Smooth muscle cell (in vitro differentiated cells): ENCODE measurements around the gene KSR1. TPM values are rescaled to one million over a fixed set of nuclear protein-coding genes. Genes with fewer than 3 reads are reported as not detected.
A peak's percentile ranks its signal among the peaks of the same experiment; 100 is the strongest.

Experiments
- DNase-seq: peaks from one replicate; lab custom pipeline; 2025; ENCODE audit not compliant: unreplicated experiment; lab: John Stamatoyannopoulos, UW
- H2AFZ ChIP-seq: fragments of 200-600 bp; sonication (generic); 2 replicates; pipeline ENCODE4 v1.6.0; 2016; ENCODE audit warnings: antibody characterized with exemption, low read depth, mild to moderate bottlenecking
- H3F3A ChIP-seq: fragments of 200-600 bp; sonication (generic); 2 replicates; pipeline ENCODE4 v1.6.0; 2017; ENCODE audit warnings: antibody characterized with exemption, low read depth
- H3K27ac ChIP-seq: fragments of 200-600 bp; sonication (generic); 2 replicates; pipeline ENCODE4 v1.5.1; 2016; ENCODE audit warnings: low read depth, mild to moderate bottlenecking
- H3K27me3 ChIP-seq: fragments of 200-600 bp; sonication (generic); 2 replicates; pipeline ENCODE4 v1.6.1; 2016; ENCODE audit warnings: low read depth, mild to moderate bottlenecking
- H3K36me3 ChIP-seq: fragments of 200-600 bp; sonication (generic); 2 replicates; pipeline ENCODE4 v1.5.1; 2016; ENCODE audit warnings: low read depth
- H3K4me1 ChIP-seq: fragments of 200-600 bp; sonication (generic); 2 replicates; pipeline ENCODE4 v1.5.1; 2016; ENCODE audit warnings: low read depth
- H3K4me2 ChIP-seq: fragments of 200-600 bp; sonication (generic); 2 replicates; pipeline ENCODE4 v1.6.0; 2016; ENCODE audit warnings: mild to moderate bottlenecking
- H3K4me3 ChIP-seq: fragments of 200-600 bp; sonication (generic); 2 replicates; pipeline ENCODE4 v1.5.1; 2016; ENCODE audit warnings: mild to moderate bottlenecking
- H3K79me2 ChIP-seq: fragments of 200-600 bp; sonication (generic); 2 replicates; pipeline ENCODE4 v1.6.0; 2016; ENCODE audit warnings: low read depth, mild to moderate bottlenecking
- H3K9ac ChIP-seq: fragments of 200-600 bp; sonication (generic); 2 replicates; pipeline ENCODE4 v1.6.0; 2016; ENCODE audit warnings: low read depth
- H3K9me3 ChIP-seq: fragments of 200-600 bp; sonication (generic); replicated peaks from 2 replicates; pipeline ENCODE4 v1.5.1; 2016; ENCODE audit warnings: low read depth
- H4K20me1 ChIP-seq: fragments of 200-600 bp; sonication (generic); 2 replicates; pipeline ENCODE4 v1.6.0; 2016; ENCODE audit warnings: low read depth
- WGBS: methylation state at CpG from one replicate; pipeline ENCODE4 v1.1.7; 2016; ENCODE audit warnings: low lambda C conversion rate; 5-methylcytosine and 5-hydroxymethylcytosine counted together
- polyA plus RNA-seq: library from polyadenylated mRNA; unstranded; fragments of >200 nt; fragmentation: Nextera tagmentation; extraction: Ambion mirVana; gene quantifications from 2 replicates; pipeline ENCODE4 v1.2.1, GENCODE V29; 2016
- total RNA-seq: library from RNA; depleted of rRNA; stranded (reverse); fragments of >200 nt; gene quantifications from 2 replicates; pipeline ENCODE4 v1.2.3, GENCODE V29; 2014
- TF ChIP-seq, protein P1 (sequence below): fragments of 200-600 bp; sonication (generic); IDR thresholded peaks from 2 replicates; pipeline ENCODE4 v1.5.1; 2017; ENCODE audit warnings: borderline replicate concordance, mild to moderate bottlenecking, antibody characterized with exemption; ENCODE audit not compliant: insufficient read depth, poor library complexity, severe bottlenecking

The KSR1 gene
- total and polyA plus RNA-seq, 2 experiments from 2014 or later = 40.4 to 65.1 TPM

DNA sequence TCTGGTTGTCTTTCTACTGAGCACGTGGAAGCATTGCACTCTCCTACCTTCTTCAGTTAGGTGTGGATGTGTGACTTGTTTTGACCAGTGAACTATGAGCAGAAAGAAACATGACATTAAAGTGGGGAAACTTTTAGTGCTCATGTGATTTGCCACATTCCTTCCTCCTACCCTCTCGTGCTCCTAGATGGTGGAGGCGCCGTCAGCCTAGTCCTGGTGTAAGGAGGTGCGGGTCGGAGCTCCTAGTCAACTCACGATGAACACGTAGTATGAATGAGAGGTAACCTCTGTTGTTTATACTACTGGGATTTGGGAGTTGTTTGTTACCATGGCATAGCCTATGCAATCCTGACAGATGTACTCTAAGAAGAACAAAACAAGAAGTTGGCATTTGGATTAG lies 47.4 kb downstream of the KSR1 start:
- no peaks in the 10 kb centered on the region for H3K27me3 ChIP-seq
- H3K36me3 ChIP-seq = no peaks in the 10 kb centered on the region
- no peak overlapping the region for H3K27ac ChIP-seq
- H3K9me3 ChIP-seq = no peaks in the 10 kb centered on the region
- H3F3A ChIP-seq = peaks cover 24% of the 10 kb centered on the region
- no peak overlapping the region for H3K4me3 ChIP-seq
- no peak for DNase-seq
- H3K79me2 ChIP-seq = peaks cover 95% of the 10 kb centered on the region
- H3K4me2 ChIP-seq = no peak overlapping the region
- WGBS = 95% methylated on average over 8 of the region's 8 CpGs
- TF ChIP-seq, protein P1, sequence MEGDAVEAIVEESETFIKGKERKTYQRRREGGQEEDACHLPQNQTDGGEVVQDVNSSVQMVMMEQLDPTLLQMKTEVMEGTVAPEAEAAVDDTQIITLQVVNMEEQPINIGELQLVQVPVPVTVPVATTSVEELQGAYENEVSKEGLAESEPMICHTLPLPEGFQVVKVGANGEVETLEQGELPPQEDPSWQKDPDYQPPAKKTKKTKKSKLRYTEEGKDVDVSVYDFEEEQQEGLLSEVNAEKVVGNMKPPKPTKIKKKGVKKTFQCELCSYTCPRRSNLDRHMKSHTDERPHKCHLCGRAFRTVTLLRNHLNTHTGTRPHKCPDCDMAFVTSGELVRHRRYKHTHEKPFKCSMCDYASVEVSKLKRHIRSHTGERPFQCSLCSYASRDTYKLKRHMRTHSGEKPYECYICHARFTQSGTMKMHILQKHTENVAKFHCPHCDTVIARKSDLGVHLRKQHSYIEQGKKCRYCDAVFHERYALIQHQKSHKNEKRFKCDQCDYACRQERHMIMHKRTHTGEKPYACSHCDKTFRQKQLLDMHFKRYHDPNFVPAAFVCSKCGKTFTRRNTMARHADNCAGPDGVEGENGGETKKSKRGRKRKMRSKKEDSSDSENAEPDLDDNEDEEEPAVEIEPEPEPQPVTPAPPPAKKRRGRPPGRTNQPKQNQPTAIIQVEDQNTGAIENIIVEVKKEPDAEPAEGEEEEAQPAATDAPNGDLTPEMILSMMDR = no peak
- H4K20me1 ChIP-seq = peaks cover 96% of the 10 kb centered on the region
- no peak overlapping the region for H3K9ac ChIP-seq
- H2AFZ ChIP-seq = no peak overlapping the region
- peaks cover 19% of the 10 kb centered on the region for H3K4me1 ChIP-seq

DNA sequence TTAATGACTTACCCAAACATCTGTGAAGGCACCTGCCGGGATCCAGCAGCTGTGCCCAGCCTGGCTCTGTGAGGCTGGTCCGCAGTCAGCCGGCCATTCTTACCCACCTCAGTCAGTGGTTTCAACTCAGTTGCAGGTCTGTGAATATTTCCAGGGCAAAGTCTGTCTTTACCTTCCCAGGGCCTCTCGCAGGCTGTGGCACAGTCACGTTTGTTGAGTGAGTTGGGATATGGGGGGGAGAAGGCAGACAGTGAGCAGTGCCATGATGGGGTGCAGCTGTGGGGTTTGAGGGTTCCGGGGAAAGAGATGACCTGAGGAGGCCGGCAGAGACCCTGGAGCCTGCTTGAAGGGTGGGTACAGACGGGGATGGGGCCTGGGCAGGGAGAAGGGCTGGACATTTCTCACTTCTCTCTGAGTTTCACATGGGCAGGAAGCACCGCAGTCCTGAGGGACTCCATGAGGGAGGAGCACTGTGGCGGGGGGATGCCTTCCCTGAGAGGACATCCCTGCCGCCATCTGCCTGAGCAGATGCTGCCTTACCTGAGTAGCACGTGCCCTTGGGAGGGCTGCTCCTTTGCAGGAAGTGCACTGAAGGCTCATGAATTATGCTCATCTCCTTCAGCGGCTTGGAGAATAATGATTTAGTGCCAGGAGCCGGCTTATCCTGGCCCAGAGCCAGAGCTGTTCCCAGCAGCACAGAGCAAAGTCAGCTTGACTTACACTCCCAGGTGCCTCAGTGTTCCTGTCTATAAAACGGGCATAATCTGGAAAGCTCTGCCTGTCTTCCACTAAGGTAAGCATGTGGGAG lies 48.1 kb downstream of the KSR1 start:
- no peaks in the 10 kb centered on the region for H3K9me3 ChIP-seq
- H3K36me3 ChIP-seq = no peaks in the 10 kb centered on the region
- no peak overlapping the region for H2AFZ ChIP-seq
- no peak overlapping the region for H3K27ac ChIP-seq
- H3F3A ChIP-seq = peaks cover 28% of the 10 kb centered on the region
- no peak overlapping the region for H3K9ac ChIP-seq
- TF ChIP-seq, protein P1 = no peak
- H4K20me1 ChIP-seq = peaks cover 96% of the 10 kb centered on the region
- no peaks in the 10 kb centered on the region for H3K27me3 ChIP-seq
- DNase-seq = no peak
- WGBS = 91% methylated on average over 15 of the region's 15 CpGs
- H3K4me1 ChIP-seq = peaks cover 19% of the 10 kb centered on the region
- peaks cover 95% of the 10 kb centered on the region for H3K79me2 ChIP-seq
- H3K4me2 ChIP-seq = no peak overlapping the region
- no peak overlapping the region for H3K4me3 ChIP-seq

DNA sequence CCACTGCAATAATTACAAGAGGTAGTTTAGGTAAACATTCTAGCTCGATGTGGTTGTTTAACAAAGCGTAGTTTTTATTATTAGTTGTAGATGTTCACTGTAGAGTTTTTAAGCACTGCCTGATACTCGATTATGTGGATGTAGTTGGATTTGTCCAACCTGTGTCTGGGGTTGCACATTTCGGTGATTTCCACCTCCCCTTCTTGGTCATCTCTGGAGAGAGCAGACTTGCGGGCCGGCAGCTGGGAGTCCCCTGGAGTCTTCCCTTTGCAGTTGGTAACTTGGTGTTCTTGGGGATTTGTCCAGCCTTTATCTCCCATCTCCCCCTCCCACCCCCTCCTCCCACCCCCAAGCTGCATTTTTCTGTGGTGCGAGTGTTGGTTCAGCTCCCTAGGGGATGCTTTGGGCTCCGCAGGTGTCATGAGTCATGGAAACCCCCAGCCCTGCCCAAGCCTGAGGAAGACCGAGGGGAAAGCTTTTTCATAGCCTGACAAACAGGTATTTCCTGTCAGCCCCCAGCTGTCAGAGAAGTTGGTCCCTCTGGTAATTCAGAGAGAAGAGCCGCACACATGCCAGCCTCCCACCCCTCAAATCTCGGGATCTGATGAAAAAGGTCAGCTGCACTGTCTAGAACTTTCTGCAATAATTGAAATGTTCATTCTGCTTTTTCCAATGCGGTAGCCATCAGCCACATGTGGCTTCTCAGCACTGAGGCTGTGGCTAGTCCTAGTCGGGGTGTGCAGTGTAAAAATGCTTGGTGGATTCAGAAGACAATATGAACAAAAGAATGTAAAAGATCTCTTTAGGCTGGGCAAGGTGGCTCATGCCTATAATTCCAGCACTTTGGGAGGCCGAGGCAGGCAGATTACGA lies 50.3 kb downstream of the KSR1 start:
- Histone ChIP-seq H3K79me2 (peaks cover 96% of the 10 kb centered on the region), H3K4me3 (no peak overlapping the region), H3K4me2 (peak overlapping the region; percentile 45), H3K9ac (peak overlapping the region; percentile 6), H2AFZ (no peak overlapping the region), H3K4me1 (peaks cover 29% of the 10 kb centered on the region), H4K20me1 (peaks cover 97% of the 10 kb centered on the region), H3K9me3 (no peaks in the 10 kb centered on the region), H3K36me3 (no peaks in the 10 kb centered on the region), H3K27ac (peak overlapping the region; percentile 80), H3K27me3 (no peaks in the 10 kb centered on the region), H3F3A (peaks cover 38% of the 10 kb centered on the region)
- DNase-seq = no peak
- WGBS = 49% methylated on average over 15 of the region's 15 CpGs
- TF ChIP-seq, protein P1 = no peak
